Cardiac septum (tissue), 1 donor: ENCODE data around the gene LIMCH1. TPM values are rescaled to one million over a fixed set of nuclear protein-coding genes. Genes with fewer than 3 reads are reported as not detected.

Source experiments
- DNase-seq: peaks from one replicate; pipeline ENCODE4 v3.0.0-alpha.2; 2020; ENCODE audit warnings: low spot score
- intact Hi-C: fragments of 100-400 bp; cut with DNase I; formaldehyde crosslinking; loops from one replicate; pipeline ENCODE4 v1.14.0; 2022
- total RNA-seq: library from RNA; stranded (reverse); fragmentation: NEBNext Ultra II Directional; extraction: Animal tissue kit (Norgen Biotek cat#: 25700); gene quantifications from one replicate; pipeline ENCODE4 v1.2.1, GENCODE V29; 2021
- donor health status: DM: no; HTN: no; CAD: no.

Gene LIMCH1
- total RNA-seq, 1 donor from 2014 or later, result 291 TPM

DNA sequence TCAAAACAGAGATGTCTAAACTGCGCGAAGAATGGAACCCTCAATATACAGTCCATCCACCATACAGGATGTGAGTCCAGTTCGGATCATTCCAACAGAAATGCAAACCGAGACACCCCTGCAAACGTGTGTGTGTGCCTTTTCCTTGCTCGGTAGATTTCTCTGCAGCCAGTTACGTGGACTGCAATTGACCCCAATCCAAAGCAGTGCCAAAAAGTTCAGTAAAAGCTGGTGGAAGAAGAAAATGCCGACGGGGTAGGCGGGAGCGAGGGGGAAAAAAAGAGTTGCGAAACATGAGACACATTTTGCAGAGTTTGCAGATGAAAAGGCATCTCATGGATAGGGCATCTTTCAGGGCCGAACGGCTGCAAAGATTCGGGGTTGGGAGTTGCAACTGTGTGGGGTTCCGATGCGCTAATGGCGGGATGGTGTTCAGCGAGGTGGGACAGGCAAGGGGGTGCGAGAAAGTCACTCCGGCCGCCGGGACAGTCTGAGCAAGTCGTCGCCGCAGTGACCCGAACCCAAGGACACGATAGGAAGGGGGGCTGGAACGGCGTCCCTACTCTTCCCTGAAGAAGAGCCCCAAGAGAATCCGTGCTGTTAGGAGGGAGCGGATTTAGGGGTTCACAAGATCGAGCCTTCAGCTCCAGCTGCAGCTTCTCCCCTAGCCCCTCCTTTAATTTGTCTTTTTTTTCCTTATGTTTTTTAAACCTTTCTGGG, 206.8 kb downstream of the LIMCH1 start:
- intact Hi-C loops, result loop anchor here (5.0 kb wide), 1 partner anchor 128 kb away; no protein-coding TSS in a partner anchor
- DNase-seq, result no peak

DNA sequence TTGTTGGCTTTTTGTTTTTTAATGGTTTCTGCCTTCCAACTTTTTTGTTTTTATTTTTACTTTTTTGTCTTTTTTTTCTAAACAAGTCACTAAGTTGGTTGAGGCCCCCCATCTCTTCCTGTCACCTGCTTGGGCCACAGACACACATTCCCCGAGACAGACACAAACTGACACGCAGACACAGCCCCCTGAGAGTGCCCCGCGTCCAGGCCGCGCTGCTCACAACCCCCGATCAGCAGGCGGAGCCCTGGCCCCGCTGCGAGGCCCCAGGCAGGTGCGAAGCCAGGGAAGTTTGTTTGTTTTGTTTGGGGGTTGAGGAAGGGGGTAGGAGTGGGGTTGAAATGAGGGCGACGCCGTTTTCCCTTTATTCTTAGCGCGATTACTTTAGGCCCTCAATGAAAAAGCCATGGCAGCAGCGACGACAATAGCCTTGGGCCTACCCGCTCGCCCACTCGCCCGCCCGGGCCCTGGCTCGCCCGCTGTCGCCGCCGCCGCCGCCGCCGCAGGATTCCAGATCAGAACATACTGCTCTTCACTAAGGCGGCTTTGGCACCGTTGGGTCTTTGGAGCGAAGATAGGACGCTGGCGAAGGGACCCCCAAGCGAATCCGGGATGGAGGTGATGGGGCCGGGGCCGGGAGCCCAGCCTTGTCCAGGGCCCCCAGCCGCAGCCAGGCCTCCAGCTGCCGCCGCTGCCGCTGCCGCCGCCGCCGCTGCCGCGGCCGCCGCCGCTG, 207.5 kb downstream of the LIMCH1 start:
- intact Hi-C loops, result loop anchor here (5.0 kb wide), 1 partner anchor 127 kb away; no protein-coding TSS in a partner anchor
- DNase-seq, result no peak

DNA sequence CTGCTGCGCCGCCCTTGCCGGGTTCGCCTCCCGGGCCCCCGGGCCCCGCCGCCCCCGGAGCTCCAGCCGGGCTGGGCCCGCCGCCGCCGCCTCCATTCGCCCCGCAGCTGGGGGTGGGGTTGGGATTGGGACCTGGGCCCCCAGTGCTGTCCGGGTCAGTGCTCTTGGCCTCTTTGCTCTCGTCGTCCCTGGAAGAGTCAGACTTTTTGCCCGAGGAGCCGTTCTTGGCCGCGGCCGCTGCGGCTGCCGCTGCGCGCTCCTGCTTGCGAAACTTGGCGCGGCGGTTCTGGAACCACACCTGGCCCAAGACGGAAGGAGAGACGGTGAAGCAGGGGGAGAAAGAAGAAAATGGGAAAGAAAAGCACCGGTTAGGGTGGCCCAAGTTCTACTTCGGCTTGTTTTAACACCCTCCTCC, 208.1 kb downstream of the LIMCH1 start:
- DNase-seq, result no peak
- intact Hi-C loops, result loop anchor here (5.0 kb wide), 1 partner anchor 126 kb away; no protein-coding TSS in a partner anchor

DNA sequence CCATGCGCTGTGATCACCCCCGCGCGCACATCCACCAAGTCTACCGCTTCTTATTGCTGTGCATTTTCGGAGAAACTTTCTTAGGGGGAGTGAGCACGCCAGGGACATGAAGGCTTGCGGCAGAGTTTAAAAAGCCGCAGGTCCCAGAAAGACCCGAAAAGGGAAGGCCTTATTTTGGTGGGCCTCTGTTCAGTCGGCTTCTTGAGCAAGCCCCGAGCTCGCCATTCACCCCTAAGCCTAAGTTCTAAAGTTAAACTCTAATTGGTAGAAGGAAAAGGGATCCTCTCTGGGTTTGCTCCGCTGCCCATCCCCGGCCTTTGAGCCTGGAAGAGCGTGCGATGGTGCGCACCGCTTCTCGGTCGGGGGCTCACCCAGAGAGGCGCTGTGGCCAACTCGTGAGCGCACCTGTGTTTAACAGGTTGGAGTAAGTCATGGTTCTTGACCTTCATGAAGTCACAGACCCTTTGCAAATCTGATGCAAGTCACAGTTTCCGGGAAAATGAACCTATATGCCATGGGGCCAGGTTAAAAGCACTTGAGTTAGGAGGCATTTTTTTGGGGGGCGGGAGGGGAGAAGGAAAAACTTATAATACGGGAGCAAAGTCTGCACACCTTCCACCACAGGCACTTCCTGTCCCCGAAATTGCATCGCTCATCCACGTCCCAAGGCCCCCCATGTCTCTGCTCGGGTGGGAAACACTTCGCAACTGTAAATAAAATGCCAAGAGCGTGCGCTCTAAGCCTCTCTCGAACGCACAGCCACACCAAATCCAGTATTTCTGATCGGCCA, 208.7 kb downstream of the LIMCH1 start:
- intact Hi-C loops, result loop anchor here (5.0 kb wide), 1 partner anchor 126 kb away; no protein-coding TSS in a partner anchor
- DNase-seq, result no peak

DNA sequence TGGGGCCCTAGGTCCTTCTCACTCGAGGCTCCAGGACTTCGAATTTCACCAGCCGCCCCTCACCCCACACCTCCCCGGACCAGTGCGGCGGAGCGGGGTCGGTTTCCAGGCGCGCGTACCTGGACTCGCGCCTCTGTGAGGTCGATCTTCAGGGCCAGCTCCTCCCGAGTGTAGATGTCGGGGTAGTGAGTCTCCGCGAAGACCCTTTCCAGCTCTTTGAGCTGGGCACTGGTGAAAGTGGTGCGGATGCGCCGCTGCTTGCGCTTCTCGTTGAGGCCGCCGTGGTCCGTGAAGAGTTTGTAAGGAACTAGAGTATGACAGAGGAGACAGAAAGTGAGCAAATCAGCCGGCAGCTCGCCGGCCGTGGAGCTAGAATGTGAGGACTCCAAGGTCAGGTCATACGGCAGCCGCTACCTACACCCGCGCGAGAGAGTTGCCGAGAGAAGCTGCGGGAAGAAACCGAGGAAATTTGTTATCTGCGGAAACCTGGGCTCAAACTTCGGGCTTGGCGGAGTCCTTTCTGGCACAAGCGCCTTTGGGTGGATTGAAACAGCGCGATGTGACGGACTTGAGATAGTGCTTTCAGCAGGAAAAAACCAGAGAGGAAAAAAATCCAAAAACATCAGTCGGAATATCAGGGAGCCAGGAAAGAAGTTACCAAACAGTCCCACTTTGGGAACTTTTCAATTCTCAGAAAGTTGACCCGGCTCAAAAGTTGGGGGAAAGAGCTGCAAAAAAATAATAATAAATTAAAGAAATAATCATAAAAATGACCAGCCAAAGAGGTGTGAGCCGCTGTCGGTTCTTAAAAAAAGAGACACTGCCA, 209.5 kb downstream of the LIMCH1 start:
- intact Hi-C loops, result loop anchor here (5.0 kb wide), 1 partner anchor 125 kb away; no protein-coding TSS in a partner anchor
- DNase-seq, result no peak

DNA sequence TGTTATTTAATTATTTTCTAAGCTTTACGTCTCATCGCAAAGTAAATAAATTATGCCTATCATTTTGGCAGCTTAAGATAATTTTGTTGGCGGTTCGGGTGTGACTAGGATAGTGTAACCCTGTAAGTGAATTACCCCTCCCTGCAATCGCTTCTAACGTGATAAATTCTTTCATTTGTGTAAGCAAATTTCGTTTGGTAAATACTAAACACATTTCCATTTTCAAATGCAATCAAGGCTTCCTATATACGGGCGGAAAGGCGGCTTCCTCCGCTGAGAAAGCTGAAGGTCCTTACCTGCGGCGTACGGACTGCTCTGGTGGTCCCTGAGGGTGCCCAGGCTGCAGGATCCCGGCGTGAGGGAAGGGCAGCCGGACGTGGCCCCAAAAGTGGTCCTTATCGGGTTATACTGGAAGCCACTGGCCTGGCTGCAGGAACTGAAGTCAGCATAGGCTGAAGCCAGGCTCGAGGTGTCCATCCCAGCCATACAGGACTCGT, 210.2 kb downstream of the LIMCH1 start:
- intact Hi-C loops, result loop anchor here (5.0 kb wide), 1 partner anchor 124 kb away; no protein-coding TSS in a partner anchor
- DNase-seq, result no peak

DNA sequence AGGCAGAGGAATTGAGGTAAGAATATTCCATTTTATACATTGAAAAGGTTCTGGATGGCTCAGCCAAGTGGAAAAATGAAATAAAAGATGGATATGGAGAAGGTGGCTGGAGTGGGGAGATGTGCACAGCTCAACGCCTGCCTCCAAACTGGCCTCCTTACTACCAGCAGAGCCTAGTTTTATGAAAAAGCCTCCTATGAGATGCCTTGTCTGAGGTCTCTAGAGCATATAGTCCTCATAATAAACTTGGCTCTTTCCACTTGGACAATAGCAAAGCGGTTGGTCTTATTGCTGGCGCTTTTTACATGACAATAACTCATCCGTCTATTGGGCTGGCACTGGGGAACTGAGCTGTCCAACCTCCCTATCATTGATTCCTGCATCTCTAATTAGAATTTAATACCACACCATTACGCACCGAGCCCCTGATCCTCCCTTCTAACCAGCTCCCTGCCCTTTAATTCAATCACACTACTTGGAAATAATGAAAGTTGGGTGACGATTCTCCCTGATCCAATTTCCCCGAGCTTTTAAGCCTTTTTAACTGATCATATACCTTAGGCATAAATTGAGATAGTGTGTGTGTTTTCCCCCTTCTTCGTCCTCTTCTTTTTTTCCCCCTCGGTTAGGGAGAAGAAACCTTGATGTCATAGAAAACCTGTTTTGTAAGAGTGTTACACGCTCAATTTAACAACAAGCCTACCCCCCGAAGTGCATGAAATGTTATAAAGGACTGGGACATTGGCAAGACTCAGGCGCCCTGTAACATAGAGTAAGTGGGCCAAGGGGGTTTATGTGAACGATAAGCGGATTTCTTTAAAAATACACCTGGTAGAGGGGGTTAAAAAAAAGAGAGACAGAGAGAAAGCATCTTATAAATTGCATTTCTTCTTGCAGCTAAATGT, 210.9 kb downstream of the LIMCH1 start, which contains the start of gene PHOX2B:
Gene PHOX2B, minus strand, starts transcription at position 155 of the 905 bp plus-strand sequence. Its CDS starts 115 bp downstream, at position 40.
- DNase-seq, result no peak
- intact Hi-C loops, result loop anchor here (5.0 kb wide), 1 partner anchor 123 kb away; no protein-coding TSS in a partner anchor

DNA sequence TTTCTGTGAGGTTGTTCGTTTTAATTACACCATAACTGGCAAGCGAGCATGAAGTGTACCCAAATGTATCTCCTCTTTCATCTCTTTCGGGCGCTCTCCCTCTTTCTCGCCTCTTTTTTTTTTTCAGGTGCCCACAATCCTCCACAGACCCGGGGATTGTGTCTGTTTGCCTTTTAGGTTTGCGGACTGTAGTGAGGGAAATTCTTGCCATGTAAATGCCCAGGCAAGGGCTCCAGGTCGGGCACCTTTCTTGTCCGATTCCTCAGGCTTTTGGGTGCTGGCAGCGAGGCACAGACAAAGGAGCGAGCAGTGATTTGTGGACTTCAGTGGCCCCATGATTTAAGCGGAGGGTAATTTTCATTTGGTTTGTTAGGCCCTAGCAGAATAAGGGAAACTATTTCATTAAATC, 211.7 kb downstream of the LIMCH1 start:
- intact Hi-C loops, result loop anchor here (5.0 kb wide), 1 partner anchor 123 kb away; no protein-coding TSS in a partner anchor

More for the DNA sequence above, 211.7 kb downstream of the LIMCH1 start:
- DNase-seq, result no peak

Other genes with a start within 250 kb of the LIMCH1 start
- not detected for gene PHOX2B, start 210.6 kb downstream of the LIMCH1 start, total RNA-seq